GM18511 (cell line): ENCODE measurements around the gene FIP1L1.
"Not testable (repeated sequence)": the region's sequence is repeated elsewhere in the genome, so short reads cannot be mapped to it uniquely, and the experiment has no call there.

Experiments used
- ATAC-seq: cut with Tn5 transposase; IDR thresholded peaks from one replicate; pipeline ENCODE4 v1.9.1; 2021; ENCODE audit warnings: mild to moderate bottlenecking, moderate library complexity; ENCODE audit not compliant: unreplicated experiment

FIP1L1 gene

DNA sequence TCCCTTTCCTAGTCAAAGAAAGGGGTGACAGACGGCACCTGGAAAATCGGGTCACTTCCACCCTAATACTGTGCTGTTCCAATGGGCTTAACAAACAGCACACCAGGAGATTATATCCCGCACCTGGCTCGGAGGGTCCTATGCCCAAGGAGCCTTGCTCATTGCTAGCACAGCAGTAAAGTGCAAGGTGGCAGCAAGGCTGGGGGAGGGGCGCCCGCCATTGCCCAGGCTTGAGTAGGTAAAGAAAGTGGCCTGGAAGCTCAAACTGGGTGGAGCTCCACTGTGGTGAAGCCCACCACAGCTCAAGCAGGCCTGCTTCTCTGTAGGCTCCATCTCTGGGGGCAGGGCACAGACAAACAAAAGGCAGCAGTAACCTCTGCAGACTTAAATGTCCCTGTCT lies 89.1 kb downstream of the FIP1L1 start:
- not testable (repeated sequence) for ATAC-seq

DNA sequence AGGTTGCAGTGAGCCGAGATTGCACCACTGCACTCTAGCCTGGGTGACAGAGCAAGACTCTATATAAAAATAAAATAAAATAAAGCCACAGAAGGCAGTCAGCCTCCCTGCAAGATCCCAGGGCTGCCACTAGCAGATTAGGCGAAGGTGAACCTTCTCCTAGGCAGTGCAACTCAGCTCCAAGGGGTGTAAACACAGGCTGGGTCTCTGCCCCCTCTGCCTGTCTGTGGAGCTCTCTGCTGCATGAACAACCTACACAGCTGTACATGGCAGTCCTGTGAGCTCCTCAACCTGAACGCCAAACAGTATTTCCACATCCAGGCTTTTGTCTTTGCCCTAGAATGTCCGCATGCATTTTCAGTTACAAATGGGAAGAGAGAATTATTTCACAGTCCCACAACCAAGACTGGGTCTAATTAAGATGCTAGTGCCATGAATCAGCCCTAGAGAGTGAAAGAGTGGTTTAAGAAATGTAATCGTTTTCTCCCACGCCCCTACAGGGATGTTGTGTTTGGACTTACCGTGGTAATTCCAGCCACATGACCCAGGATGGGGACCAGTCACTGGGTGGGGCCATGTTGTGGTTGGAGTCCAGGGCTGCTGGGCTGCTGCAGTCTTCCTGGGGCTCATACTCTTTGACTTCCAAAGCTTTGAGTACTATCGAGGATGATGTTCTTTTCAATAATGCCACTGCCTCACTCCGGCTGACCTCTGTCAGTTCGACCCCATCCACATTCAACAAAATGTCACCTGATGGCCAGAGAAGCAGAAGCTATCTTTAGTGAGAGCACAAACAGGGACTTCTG lies 99.0 kb downstream of the FIP1L1 start:
- no peak for ATAC-seq

- no peak for ATAC-seq
Observed at GRCh38 chr4:53477038-53477565, 99.7 kb downstream of the FIP1L1 start.

GRCh38 chr4:53477636-53478035 lies 100.2 kb downstream of the FIP1L1 start:
- no peak for ATAC-seq

DNA sequence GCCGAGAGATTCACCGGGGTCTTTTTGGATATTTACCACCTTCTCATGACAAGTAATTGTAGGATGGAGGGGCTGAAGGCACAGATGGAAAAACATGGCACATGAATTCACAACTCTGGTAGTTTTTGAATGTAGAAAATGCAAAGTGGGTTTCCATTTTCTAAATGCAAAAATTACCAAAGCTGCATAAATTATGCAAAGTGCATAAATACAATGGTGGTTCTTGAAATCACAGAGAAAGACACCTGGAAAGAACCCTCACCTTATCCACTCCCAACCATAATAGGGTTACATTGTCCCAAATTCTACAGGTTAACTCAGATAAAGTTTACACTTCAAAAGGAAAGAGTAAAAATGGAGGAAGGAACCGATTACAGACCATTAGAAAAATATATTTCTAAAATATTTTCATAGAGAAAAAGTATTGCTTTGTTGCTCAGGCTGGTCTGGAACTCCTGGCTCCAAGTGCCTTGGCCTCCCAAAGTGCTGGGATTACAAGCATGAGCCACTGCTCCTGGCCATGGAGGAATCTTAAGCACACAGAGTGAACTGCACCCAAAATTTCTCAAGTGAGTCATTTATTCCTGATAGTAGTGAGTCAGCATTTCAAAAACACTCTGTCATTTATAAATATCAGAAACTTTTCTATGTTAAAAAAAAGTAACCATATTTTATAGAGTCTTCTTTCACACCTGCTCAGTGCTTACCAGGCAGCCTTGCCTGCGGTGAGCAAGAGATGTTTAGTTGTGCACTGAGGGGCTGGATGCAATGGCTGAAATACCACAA lies 101.4 kb downstream of the FIP1L1 start:
- ATAC-seq: no peak

- no peak for ATAC-seq
Observed at GRCh38 chr4:53479736-53480525, 102.5 kb downstream of the FIP1L1 start.

GRCh38 chr4:53480909-53481308 lies 103.5 kb downstream of the FIP1L1 start:
- no peak for ATAC-seq

DNA sequence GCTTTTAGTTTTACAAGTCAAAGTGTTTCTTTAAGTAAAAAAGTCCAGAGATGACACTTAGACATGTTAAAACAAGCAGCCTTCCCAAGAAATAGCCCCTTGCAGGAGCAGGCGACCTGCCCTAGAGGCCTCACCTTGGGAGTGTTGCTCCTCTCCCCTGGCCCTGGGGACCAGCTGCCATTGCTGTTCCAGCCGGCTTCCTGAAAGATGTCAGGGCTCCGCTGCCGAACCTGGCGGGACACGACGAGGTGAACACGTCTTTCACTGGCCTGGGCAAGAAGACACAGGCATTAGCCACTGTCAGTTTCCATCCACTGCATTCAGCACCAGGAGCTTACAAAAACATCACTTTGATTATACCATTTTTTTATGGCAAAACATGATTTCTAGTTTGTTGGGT lies 104.1 kb downstream of the FIP1L1 start:
- ATAC-seq: no peak

DNA sequence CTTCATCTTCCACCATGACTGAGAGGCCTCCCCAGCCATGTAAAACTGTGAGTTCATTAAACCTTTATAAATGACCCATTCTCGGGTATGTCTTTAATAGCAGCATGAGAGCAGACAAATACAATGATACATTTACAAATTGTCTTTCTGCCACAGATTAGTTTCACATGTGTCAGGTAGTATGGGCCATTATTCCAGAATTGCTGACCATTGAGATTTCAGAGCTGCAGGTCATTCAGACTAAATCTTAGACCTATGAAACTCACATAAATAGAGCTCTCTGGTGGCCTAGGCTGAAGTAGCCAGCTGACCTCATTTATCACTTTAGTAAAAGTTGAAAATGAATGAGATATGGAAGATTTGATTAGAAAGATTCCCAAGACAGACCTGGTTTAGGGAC lies 105.8 kb downstream of the FIP1L1 start:
- ATAC-seq: no peak

- no peak for ATAC-seq
Observed at GRCh38 chr4:53484911-53485657, 107.6 kb downstream of the FIP1L1 start.

GRCh38 chr4:53485658-53486040 lies 108.2 kb downstream of the FIP1L1 start:
- no peak for ATAC-seq

DNA sequence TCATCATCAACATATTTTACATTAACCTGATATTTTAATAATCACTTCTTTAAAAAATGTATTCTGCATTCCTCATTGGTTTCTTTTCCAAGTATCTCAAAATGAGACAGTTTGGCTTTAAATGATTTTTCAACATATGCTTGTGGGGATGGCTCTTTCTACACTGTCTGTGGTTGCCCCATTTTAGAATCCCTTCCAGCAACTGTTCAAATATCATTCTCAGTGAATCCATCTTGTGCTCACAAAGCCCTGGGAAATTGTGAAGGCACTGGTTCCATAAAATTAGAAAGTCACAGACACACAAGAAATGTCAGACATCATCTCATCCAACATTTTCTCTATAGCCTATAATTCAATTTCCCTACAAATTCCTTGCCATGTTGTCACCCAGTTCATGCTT lies 110.3 kb downstream of the FIP1L1 start:
- no peak for ATAC-seq

- ATAC-seq: no peak
Observed at GRCh38 chr4:53489279-53489889, 111.9 kb downstream of the FIP1L1 start.

DNA sequence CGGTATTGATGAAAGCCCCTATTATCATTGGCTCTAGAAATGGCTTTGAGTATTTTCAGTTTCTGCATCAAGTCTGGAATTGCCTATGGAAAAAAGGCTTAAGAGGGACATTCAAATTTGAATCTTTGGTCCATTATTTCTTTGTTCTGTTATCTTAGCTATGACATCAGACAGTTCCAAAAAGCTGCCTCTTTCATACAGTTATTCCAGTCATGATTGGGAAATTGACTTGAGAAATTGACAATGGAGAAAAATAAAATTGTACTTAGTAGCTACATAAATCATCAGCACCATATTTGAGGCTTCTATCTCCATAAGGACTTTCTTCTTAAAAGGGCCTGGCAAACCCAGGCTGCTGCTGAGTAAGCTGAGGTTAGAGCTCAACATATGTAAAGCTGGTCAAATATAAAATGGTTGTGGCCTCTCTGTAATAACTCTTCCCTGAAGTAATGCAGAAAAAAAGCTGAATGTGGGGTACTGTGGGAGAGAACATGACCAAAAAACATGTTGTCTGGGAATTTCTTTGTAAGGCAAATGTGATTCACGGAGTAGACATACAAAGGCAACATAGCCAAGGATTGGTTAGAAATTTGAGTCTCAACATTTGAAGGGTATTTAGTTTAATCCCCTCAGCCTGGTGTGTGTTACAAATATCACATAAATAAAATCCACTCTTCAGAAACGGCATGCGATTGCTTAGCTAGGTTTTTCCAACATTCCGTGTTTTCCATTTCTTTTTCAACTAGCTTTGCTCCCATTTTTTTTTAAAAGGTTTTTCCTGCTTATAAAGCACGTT lies 112.9 kb downstream of the FIP1L1 start:
- no peak for ATAC-seq

DNA sequence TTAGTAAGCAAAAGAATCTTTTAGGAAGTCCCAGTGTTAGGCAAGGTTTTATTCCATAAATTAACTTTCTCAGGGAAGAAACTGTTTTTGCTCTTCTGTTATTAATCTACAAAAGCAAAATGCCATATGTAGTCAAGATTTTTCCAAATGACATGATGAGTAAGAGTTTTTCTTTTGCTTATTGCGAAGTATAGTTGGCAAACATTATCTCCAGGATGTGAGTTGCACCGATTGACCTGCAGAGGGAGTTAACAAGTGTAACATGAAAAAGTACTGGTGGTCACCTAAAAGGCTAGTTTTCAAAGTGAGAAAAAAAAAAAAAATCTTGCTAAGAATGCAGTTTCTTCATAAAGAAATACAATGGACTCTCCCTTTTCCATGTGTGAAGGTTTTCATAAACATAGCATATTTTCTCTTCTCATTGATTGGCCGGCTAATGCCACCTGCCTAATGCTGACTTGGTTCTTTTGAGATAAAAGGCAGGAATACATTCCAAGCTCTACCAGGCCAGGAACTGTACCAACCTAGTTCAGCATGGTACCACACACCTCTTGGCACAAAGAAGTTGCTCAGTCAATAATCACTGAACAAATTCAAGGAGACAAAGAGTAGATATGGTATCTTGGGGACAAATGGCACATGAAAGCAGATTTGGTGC lies 113.7 kb downstream of the FIP1L1 start:
- ATAC-seq: peak; percentile 57

DNA sequence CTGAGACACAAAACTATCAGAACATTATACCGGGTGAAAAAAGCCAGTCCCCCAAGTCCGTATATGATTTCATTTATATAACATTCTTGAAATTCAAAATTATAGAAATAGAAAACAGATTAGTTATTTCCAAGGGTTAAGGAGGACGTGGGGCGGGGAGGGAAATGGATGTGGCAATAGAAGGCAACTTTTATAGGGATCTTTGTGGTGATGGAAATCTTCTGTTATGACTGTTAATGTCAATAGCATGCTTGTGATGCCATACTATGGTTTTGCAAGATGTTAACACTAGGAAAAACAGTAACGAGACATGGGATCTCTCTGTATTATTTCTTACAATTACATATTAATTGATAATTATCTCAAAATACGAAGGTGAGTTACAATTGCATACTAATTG lies 117.4 kb downstream of the FIP1L1 start:
- no peak for ATAC-seq

DNA sequence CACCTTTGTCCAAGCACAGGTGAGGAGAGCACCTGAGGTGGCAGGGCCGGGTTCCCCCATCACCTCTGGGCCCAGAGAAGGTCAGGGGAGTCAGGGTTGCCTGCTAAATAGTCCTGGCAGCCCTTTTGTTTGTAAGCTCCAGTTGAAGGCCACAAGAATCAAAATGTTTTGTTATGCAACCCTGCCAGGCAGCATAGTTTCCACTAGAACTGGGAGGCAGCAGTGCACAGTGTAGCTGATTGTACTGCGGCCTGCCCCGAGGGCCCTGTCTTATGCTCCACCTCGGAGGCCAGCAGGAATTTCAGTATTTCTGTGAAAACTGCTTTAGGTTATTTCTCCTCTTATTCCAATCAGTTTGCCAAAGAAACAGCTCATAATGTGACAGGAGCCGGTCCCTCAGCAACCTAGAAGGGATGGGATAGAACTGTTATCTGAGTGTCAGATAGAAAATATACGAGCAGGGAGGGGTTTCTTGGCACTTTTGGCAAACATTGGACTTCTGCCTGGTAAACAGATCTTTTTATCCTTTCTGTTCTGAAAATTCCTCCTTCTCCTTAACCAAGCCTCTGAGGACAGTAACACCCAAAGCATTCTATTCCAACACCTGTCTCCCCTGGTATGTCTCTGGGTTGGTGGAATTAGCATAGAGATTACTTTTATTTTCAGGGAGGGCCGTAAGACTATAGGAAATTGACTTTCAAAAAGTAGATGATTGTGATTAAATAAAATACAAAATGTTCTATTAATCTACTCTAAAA lies 120.2 kb downstream of the FIP1L1 start:
- no peak for ATAC-seq

DNA sequence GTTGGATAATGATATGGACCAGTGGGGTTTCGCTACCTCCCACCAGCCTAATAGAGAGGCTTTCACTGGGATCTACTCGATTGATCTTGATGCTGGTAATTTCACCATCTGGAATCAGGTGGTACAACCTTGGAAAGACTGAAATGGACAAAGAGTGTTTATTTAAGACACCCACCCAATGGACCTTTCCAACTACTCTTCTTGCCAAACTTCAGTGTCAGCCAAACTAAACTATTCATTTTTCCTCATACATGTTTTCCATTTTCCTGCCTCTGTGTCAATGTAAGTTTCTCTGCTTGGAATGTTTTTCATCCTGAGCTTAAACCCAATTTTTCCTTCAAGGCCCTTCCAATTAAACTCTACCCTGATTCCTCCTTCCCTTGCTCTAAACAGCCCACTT lies 121.3 kb downstream of the FIP1L1 start:
- ATAC-seq: no peak
